Mesothelial cell of epicardium (in vitro differentiated cells): ENCODE results near the gene GBF1. TPM values are rescaled to one million over a fixed set of nuclear protein-coding genes. Genes with fewer than 3 reads are reported as not detected.

Experiments
- DNase-seq, 2 experiments: peaks; one replicate each; pipeline ENCODE4 v3.0.0; 2021; ENCODE audit warnings: low spot score in 2 of 2; ENCODE audit not compliant: unreplicated experiment in 2 of 2
- H3K27ac Mint-ChIP-seq: 2 replicates; pipeline ENCODE4 v1.8.0; 2021; ENCODE audit warnings: mixed read lengths
- H3K27me3 Mint-ChIP-seq: 2 replicates; pipeline ENCODE4 v1.8.0; 2021; ENCODE audit warnings: low read depth, mixed read lengths
- H3K36me3 Mint-ChIP-seq: 2 replicates; pipeline ENCODE4 v1.8.0; 2021; ENCODE audit warnings: mixed read lengths
- H3K4me1 Mint-ChIP-seq: 2 replicates; pipeline ENCODE4 v1.8.0; 2021; ENCODE audit warnings: mixed read lengths
- H3K4me3 Mint-ChIP-seq: 2 replicates; pipeline ENCODE4 v1.8.0; 2021; ENCODE audit warnings: mild to moderate bottlenecking, moderate library complexity, mixed read lengths
- H3K9me3 Mint-ChIP-seq: 2 replicates; pipeline ENCODE4 v1.8.0; 2021; ENCODE audit warnings: mixed read lengths
- total RNA-seq: library from RNA; stranded (reverse); gene quantifications from 3 replicates; pipeline ENCODE4 v1.2.1, GENCODE V29; 2021
- TF ChIP-seq, protein P1 (sequence below): fragments of 200-600 bp; sonication (generic); IDR thresholded peaks from one replicate; pipeline ENCODE4 v1.5.0; 2021; ENCODE audit warnings: antibody characterized with exemption; ENCODE audit not compliant: unreplicated experiment

The GBF1 gene
- total RNA-seq, 1 donor from 2014 or later, result 51.1 TPM

- Mint-ChIP-seq H3K9me3 (no peaks in the 10 kb centered on the region), H3K4me3 (peak overlapping the region; percentile 94), H3K36me3 (no peaks in the 10 kb centered on the region), H3K27ac (peak overlapping the region; percentile 91), H3K4me1 (peaks cover 17% of the 10 kb centered on the region), H3K27me3 (peaks cover 7% of the 10 kb centered on the region)
- DNase-seq, result peak in 1 of 2 experiments; percentile 39
- TF ChIP-seq, protein P1, sequence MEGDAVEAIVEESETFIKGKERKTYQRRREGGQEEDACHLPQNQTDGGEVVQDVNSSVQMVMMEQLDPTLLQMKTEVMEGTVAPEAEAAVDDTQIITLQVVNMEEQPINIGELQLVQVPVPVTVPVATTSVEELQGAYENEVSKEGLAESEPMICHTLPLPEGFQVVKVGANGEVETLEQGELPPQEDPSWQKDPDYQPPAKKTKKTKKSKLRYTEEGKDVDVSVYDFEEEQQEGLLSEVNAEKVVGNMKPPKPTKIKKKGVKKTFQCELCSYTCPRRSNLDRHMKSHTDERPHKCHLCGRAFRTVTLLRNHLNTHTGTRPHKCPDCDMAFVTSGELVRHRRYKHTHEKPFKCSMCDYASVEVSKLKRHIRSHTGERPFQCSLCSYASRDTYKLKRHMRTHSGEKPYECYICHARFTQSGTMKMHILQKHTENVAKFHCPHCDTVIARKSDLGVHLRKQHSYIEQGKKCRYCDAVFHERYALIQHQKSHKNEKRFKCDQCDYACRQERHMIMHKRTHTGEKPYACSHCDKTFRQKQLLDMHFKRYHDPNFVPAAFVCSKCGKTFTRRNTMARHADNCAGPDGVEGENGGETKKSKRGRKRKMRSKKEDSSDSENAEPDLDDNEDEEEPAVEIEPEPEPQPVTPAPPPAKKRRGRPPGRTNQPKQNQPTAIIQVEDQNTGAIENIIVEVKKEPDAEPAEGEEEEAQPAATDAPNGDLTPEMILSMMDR, result no peak
These were observed 186.3 kb downstream of the GBF1 start for GRCh38 chr10:102431452-102432124.

Other genes with a start within 250 kb of the GBF1 start
- gene ARMH3, start 189.4 kb upstream of the GBF1 start, total RNA-seq, result 21.8 to 26.6 TPM (median 26.5 TPM) in 3 replicates
- 14.2 to 15.2 TPM (median 14.5 TPM) in 3 replicates for gene HPS6, start 180.2 kb upstream of the GBF1 start, total RNA-seq
- gene LDB1, start 125.2 kb upstream of the GBF1 start, total RNA-seq, result 178 to 185 TPM (median 183 TPM) in 3 replicates
- gene PPRC1, start 112.5 kb upstream of the GBF1 start, total RNA-seq, result 62.6 to 65.0 TPM (median 64.9 TPM) in 3 replicates
- gene NOLC1, start 93.1 kb upstream of the GBF1 start, total RNA-seq, result 65.5 to 75.2 TPM (median 69.9 TPM) in 3 replicates
- gene ELOVL3, start 19.2 kb upstream of the GBF1 start, total RNA-seq, result 0.27 to 0.44 TPM (median 0.43 TPM) in 3 replicates
- not detected in 3 replicates for gene PITX3, start 4.0 kb upstream of the GBF1 start, total RNA-seq
- gene NFKB2, start 150.2 kb downstream of the GBF1 start, total RNA-seq, result 51.7 to 56.6 TPM (median 55.8 TPM) in 3 replicates
- 12.4 to 14.3 TPM (median 13.4 TPM) in 3 replicates for gene PSD, start 173.3 kb downstream of the GBF1 start, total RNA-seq
- gene FBXL15, start 175.3 kb downstream of the GBF1 start, total RNA-seq, result 9.4 to 11.7 TPM (median 10.1 TPM) in 3 replicates
- gene CUEDC2, start 187.0 kb downstream of the GBF1 start, total RNA-seq, result 75.0 to 80.5 TPM (median 75.6 TPM) in 3 replicates
- gene C10orf95, start 206.0 kb downstream of the GBF1 start, total RNA-seq, result not detected in 3 replicates